DND-41 (cell line): ENCODE measurements around the gene HCST.

Source experiments
- ATAC-seq: fragments of 200-7000 bp; cut with Tn5 transposase; 3 replicates; pipeline ENCODE4 v1.9.1; 2021; ENCODE audit warnings: low read depth; ENCODE audit not compliant: insufficient read depth
- DNase-seq: peaks from one replicate; pipeline ENCODE4 v3.0.0-alpha.2; 2020
- H2AFZ ChIP-seq: 2 replicates; pipeline ENCODE4 v1.6.0; 2012; ENCODE audit warnings: low read depth, low read length
- H3K27ac ChIP-seq: 2 replicates; pipeline ENCODE4 v1.5.1; 2012; ENCODE audit warnings: low read length, inconsistent platforms
- H3K27me3 ChIP-seq: fragments of 200-600 bp; sonication (generic); 2 replicates; pipeline ENCODE4 v1.6.0; 2012; ENCODE audit warnings: low read length, mild to moderate bottlenecking, inconsistent platforms; ENCODE audit not compliant: insufficient read depth, poor library complexity
- H3K36me3 ChIP-seq: 2 replicates; pipeline ENCODE4 v1.5.1; 2012; ENCODE audit warnings: low read length, inconsistent platforms; ENCODE audit not compliant: insufficient read depth
- H3K4me1 ChIP-seq: 2 replicates; pipeline ENCODE4 v1.5.1; 2012; ENCODE audit warnings: mild to moderate bottlenecking, low read length; ENCODE audit not compliant: insufficient read depth
- H3K4me2 ChIP-seq: 2 replicates; pipeline ENCODE4 v1.6.0; 2012; ENCODE audit warnings: mild to moderate bottlenecking, moderate library complexity, low read length, inconsistent platforms; ENCODE audit not compliant: insufficient read depth
- H3K4me3 ChIP-seq, 2 experiments: fragments of 200-600 bp in 1 of 2; shearing (Covaris generic) in 1 of 2; 2 replicates each; pipeline ENCODE4 v1.5.1; 2012 to 2016; ENCODE audit warnings: inconsistent platforms in 2 of 2, low read length in 2 of 2, mild to moderate bottlenecking in 2 of 2, low read depth in 1 of 2, moderate library complexity in 1 of 2
- H3K79me2 ChIP-seq: 2 replicates; pipeline ENCODE4 v1.6.0; 2012; ENCODE audit warnings: low read length, inconsistent platforms; ENCODE audit not compliant: insufficient read depth
- H3K9ac ChIP-seq: 2 replicates; pipeline ENCODE4 v1.6.0; 2012; ENCODE audit warnings: low read depth, mild to moderate bottlenecking, inconsistent platforms, low read length, moderate library complexity
- H3K9me3 ChIP-seq: 2 replicates; pipeline ENCODE4 v1.5.1; 2012; ENCODE audit warnings: low read length, moderate library complexity, mild to moderate bottlenecking, inconsistent platforms; ENCODE audit not compliant: insufficient read depth, severe bottlenecking
- H4K20me1 ChIP-seq: 2 replicates; pipeline ENCODE4 v1.6.0; 2012; ENCODE audit warnings: low read length; ENCODE audit not compliant: insufficient read depth
- EZH2 ChIP-seq: IDR thresholded peaks from 3 replicates; pipeline ENCODE4 v1.6.1; 2012; ENCODE audit warnings: borderline replicate concordance, low read depth, mild to moderate bottlenecking, moderate library complexity, low read length, inconsistent platforms; ENCODE audit not compliant: severe bottlenecking
- TF ChIP-seq, protein P1 (sequence below): IDR thresholded peaks from 2 replicates; pipeline ENCODE4 v1.5.1; 2012; ENCODE audit warnings: borderline replicate concordance, low read length, moderate library complexity, mild to moderate bottlenecking; ENCODE audit not compliant: poor library complexity, severe bottlenecking; ENCODE audit errors: extremely low read depth

The HCST gene

DNA sequence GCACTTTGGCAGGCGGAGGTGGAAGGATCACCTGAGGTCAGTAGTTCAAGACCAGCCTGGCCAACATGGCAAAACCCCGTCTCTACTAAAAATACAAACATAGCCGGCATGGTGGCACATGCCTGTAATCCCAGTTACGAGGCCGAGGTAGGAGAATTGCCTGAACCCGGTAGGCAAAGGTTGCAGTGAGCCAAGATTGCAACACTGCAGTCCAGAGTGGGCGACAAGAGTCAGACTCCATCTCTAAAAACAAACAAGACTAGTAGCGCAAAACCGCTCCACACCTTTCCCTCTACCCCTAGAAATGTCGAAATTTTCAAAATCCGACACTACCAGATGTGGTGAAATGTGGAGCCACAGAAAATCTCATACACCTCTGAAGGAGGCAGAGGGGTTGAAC, 17.0 kb downstream of the HCST start:
- Histone ChIP-seq H3K27me3 (no peaks in the 10 kb centered on the region), H3K9ac (no peak overlapping the region), H3K79me2 (no peaks in the 10 kb centered on the region), H3K36me3 (no peaks in the 10 kb centered on the region), H4K20me1 (no peaks in the 10 kb centered on the region), H2AFZ (no peak overlapping the region), H3K4me2 (no peak overlapping the region), H3K9me3 (no peaks in the 10 kb centered on the region), H3K27ac (no peak overlapping the region), H3K4me3 (no peak overlapping the region), H3K4me1 (no peaks in the 10 kb centered on the region)
- DNase-seq (no peak), ATAC-seq (no peak)
- TF ChIP-seq, protein P1, sequence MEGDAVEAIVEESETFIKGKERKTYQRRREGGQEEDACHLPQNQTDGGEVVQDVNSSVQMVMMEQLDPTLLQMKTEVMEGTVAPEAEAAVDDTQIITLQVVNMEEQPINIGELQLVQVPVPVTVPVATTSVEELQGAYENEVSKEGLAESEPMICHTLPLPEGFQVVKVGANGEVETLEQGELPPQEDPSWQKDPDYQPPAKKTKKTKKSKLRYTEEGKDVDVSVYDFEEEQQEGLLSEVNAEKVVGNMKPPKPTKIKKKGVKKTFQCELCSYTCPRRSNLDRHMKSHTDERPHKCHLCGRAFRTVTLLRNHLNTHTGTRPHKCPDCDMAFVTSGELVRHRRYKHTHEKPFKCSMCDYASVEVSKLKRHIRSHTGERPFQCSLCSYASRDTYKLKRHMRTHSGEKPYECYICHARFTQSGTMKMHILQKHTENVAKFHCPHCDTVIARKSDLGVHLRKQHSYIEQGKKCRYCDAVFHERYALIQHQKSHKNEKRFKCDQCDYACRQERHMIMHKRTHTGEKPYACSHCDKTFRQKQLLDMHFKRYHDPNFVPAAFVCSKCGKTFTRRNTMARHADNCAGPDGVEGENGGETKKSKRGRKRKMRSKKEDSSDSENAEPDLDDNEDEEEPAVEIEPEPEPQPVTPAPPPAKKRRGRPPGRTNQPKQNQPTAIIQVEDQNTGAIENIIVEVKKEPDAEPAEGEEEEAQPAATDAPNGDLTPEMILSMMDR = no peak
- TF ChIP-seq EZH2 = no peak

DNA sequence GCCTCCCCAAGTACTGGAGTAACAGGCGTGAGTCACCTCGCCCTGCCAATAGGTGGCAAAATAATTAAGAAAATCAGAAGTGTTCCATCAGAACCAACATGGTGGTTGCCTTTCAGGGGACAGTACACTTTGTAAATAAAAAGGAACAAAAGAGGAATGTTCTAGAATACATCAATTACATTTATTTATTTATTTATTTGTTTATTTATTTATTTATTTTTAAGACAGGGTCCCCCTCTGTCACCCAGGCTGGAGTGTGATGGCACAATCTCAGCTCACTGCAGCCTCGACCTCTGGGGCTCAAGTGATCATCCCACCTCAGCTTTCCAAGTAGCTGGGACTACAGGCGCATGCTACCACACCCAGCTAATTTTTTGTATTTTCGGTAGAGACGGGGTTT, 18.7 kb downstream of the HCST start:
- Histone ChIP-seq H3K27me3 (no peaks in the 10 kb centered on the region), H2AFZ (no peak overlapping the region), H3K9me3 (no peaks in the 10 kb centered on the region), H3K36me3 (no peaks in the 10 kb centered on the region), H3K79me2 (no peaks in the 10 kb centered on the region), H3K4me2 (no peak overlapping the region), H3K9ac (no peak overlapping the region), H4K20me1 (no peaks in the 10 kb centered on the region), H3K4me3 (no peak overlapping the region), H3K4me1 (no peaks in the 10 kb centered on the region), H3K27ac (no peak overlapping the region)
- no peak for DNase-seq
- no peak for ATAC-seq
- TF ChIP-seq, protein P1 = no peak
- no peak for TF ChIP-seq EZH2

DNA sequence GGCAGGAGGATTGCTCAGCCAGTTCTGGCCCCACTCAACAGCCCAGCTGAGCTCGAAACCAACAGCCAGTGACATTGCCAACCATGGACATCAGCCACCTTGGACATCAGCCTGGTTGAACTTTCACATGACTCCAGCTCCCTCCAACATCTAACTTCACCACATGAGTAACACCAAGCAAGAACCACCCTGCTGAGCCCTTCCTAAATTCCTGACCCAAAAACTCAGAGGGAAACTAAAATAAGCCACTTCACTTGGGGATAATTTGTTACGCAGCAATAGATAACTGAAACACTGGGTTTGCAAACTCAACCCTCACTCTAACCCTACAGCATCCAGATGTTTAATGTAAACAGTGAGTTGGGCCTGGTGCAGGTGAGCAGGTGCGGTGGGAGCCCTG, 23.2 kb downstream of the HCST start:
- DNase-seq = no peak
- Histone ChIP-seq H3K4me2 (no peak overlapping the region), H3K9ac (no peak overlapping the region), H3K9me3 (no peaks in the 10 kb centered on the region), H3K4me3 (no peak overlapping the region), H3K79me2 (no peaks in the 10 kb centered on the region), H2AFZ (no peak overlapping the region), H3K27me3 (no peaks in the 10 kb centered on the region), H3K4me1 (peaks cover 8% of the 10 kb centered on the region), H4K20me1 (no peaks in the 10 kb centered on the region), H3K27ac (no peak overlapping the region), H3K36me3 (no peaks in the 10 kb centered on the region)
- no peak for TF ChIP-seq EZH2
- TF ChIP-seq, protein P1 = no peak
- ATAC-seq = no peak

DNA sequence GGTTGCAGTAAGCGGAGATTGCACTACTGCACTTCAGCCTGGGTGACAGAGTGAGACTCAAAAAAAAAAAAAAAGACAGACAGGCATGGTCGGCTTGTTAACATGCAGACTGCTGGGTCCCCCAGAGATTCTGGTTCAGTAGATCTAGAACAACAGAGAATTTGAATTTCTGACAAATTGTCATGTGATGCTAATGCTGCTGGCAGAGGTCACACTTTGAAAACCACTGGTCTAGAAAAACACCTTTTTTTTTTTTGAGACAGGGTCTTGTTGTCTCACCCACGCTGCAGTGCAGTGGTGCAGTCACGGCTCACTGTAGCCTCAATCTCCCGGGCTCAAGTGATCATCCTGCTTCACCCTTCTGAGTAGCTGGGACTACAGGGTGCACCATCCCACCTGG, 26.2 kb downstream of the HCST start:
- H3K9ac ChIP-seq = no peak overlapping the region
- no peaks in the 10 kb centered on the region for H3K9me3 ChIP-seq
- no peak for TF ChIP-seq EZH2
- TF ChIP-seq, protein P1 = no peak
- H3K4me1 ChIP-seq = peaks cover 23% of the 10 kb centered on the region
- H2AFZ ChIP-seq = no peak overlapping the region
- H4K20me1 ChIP-seq = no peaks in the 10 kb centered on the region
- no peaks in the 10 kb centered on the region for H3K27me3 ChIP-seq
- no peak for DNase-seq
- no peaks in the 10 kb centered on the region for H3K79me2 ChIP-seq
- H3K4me2 ChIP-seq = no peak overlapping the region
- H3K36me3 ChIP-seq = no peaks in the 10 kb centered on the region
- no peak overlapping the region for H3K27ac ChIP-seq
- no peak for ATAC-seq
- H3K4me3 ChIP-seq = no peak overlapping the region
